Gastrocnemius medialis (tissue), 4 donors: ENCODE results near the gene APH1B.

Experiments used
- POLR2A ChIP-seq, 2 donors: fragments of 450-650 bp; IDR thresholded peaks; one replicate each; pipeline ENCODE4 v1.6.1; 2017; ENCODE audit warnings: antibody characterized with exemption in 2 of 2, mild to moderate bottlenecking in 2 of 2, moderate library complexity in 2 of 2
- TF ChIP-seq, protein P1 (sequence below), 5 experiments: fragments of 450-650 bp in 3 of 5; fragments of 200-600 bp in 2 of 5; sonication (generic) in 2 of 5; IDR thresholded peaks in 4 of 5; conservative IDR thresholded peaks in 1 of 5; 1 replicate in 4 of 5; 2 replicates in 1 of 5; pipeline ENCODE4 v1.5.1; 2016 to 2019; ENCODE audit warnings: antibody characterized with exemption in 5 of 5, mild to moderate bottlenecking in 3 of 5, moderate library complexity in 3 of 5

- TF ChIP-seq, protein P1, sequence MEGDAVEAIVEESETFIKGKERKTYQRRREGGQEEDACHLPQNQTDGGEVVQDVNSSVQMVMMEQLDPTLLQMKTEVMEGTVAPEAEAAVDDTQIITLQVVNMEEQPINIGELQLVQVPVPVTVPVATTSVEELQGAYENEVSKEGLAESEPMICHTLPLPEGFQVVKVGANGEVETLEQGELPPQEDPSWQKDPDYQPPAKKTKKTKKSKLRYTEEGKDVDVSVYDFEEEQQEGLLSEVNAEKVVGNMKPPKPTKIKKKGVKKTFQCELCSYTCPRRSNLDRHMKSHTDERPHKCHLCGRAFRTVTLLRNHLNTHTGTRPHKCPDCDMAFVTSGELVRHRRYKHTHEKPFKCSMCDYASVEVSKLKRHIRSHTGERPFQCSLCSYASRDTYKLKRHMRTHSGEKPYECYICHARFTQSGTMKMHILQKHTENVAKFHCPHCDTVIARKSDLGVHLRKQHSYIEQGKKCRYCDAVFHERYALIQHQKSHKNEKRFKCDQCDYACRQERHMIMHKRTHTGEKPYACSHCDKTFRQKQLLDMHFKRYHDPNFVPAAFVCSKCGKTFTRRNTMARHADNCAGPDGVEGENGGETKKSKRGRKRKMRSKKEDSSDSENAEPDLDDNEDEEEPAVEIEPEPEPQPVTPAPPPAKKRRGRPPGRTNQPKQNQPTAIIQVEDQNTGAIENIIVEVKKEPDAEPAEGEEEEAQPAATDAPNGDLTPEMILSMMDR (IDR thresholded peaks at IDR 0.05 in 4 of 5, conservative IDR thresholded peaks at IDR 0.05 in 1 of 5): no peak
- TF ChIP-seq POLR2A (IDR thresholded peaks at IDR 0.05): no peak
Measured at GRCh38 chr15:63246691-63247469, 30.5 kb upstream of the APH1B start.
